Lung (tissue), 12 donors: ENCODE results near the gene MAPK6. TPM values are rescaled to one million over a fixed set of nuclear protein-coding genes. Genes with fewer than 3 reads are reported as not detected.

Source experiments
- ATAC-seq: fragments of 200-7000 bp; cut with Tn5 transposase; one replicate; pipeline ENCODE4 v1.9.1; 2020; ENCODE audit warnings: moderate number of reproducible peaks; ENCODE audit not compliant: insufficient read depth, low FRiP score
- DNase-seq, 3 donors: peaks; one replicate each; pipeline ENCODE4 v3.0.0-alpha.2; 2013 to 2017
- H3K27ac ChIP-seq, 2 donors: one replicate each; pipeline ENCODE4 v1.5.1; 2013; ENCODE audit warnings: mild to moderate bottlenecking in 2 of 2, moderate library complexity in 2 of 2, control low read depth in 1 of 2, inconsistent platforms in 1 of 2, low read depth in 1 of 2, low read length in 1 of 2
- H3K27me3 ChIP-seq, 3 donors: one replicate each; pipeline ENCODE4 v1.5.1; 2013; ENCODE audit warnings: low read length in 2 of 3; ENCODE audit not compliant: control insufficient read depth in 3 of 3, insufficient read depth in 3 of 3
- H3K36me3 ChIP-seq, 4 donors: one replicate each; pipeline ENCODE4 v1.5.1; 2013; ENCODE audit warnings: low read length in 4 of 4, mild to moderate bottlenecking in 1 of 4, moderate library complexity in 1 of 4; ENCODE audit not compliant: control insufficient read depth in 4 of 4, insufficient read depth in 4 of 4
- H3K4me1 ChIP-seq, 5 donors: one replicate each; pipeline ENCODE4 v1.5.1; 2013; ENCODE audit warnings: low read length in 5 of 5, mild to moderate bottlenecking in 2 of 5, moderate library complexity in 1 of 5; ENCODE audit not compliant: control insufficient read depth in 5 of 5, insufficient read depth in 5 of 5
- H3K4me3 ChIP-seq: one replicate; pipeline ENCODE4 v1.5.1; 2013; ENCODE audit warnings: mild to moderate bottlenecking, control low read depth, moderate library complexity
- H3K9ac ChIP-seq, 2 donors: one replicate each; pipeline ENCODE4 v1.5.1; 2013; ENCODE audit warnings: low read length in 2 of 2, control low read depth in 1 of 2; ENCODE audit not compliant: insufficient read depth in 1 of 2
- H3K9me3 ChIP-seq, 4 donors: one replicate each; pipeline ENCODE4 v1.5.1; 2013; ENCODE audit warnings: low read length in 3 of 4, mild to moderate bottlenecking in 1 of 4, moderate library complexity in 1 of 4; ENCODE audit not compliant: control insufficient read depth in 4 of 4, insufficient read depth in 3 of 4
- WGBS, 2 donors: extraction: QIAGEN DNeasy Blood & Tissue Kit; methylation state at CpG; one replicate each; pipeline ENCODE4 v1.1.7; 2013; 5-methylcytosine and 5-hydroxymethylcytosine counted together
- polyA plus RNA-seq, 2 donors: library from polyadenylated mRNA; stranded (reverse); fragments of 200-250 nt; gene quantifications; one replicate each; pipeline ENCODE4 v1.2.1, GENCODE V29; 2013
- total RNA-seq, 2 donors: library from RNA; depleted of rRNA in 1 of 2; stranded (reverse); fragments of >200 nt in 1 of 2; gene quantifications; one replicate each; pipeline ENCODE4 v1.2.1, GENCODE V29; 2014 to 2021
- TF ChIP-seq, protein P1 (sequence below): IDR thresholded peaks from 2 replicates; pipeline ENCODE4 v1.5.1; 2012; ENCODE audit warnings: mild to moderate bottlenecking; ENCODE audit errors: control extremely low read depth, extremely low read depth
- donor health status: control.
- donor health status: control.
- donor health status: Bipolar disorder and iron deficiency.
- donor health status: healthy.
- donor health status: DM: yes; HTN: yes; CAD: no.

The MAPK6 gene
- total and polyA plus RNA-seq, 4 donors = 5.4 to 39.8 (median 24.6) TPM

DNA sequence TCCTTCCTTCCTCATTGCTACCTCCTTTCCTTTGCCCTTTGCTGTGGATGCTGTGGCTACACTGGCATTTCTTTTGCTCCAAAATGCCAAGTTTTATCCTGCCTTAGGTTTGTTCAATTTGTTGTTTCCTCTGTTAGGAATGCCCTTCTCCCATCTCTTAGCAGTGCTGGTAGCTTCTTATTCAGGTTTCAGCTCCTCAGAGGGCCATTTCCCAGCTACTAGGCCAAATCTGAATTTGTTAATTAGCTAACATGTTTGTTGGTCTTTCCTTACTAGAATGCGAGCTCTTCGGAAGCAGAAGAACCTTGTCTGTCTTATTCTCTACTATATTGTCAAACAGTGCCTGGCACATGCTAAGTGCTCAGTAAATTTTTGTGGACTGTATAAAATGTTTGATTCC is 11.0 kb downstream of the MAPK6 start:
- Histone ChIP-seq H3K9me3 (peaks cover 0 to 6% (median under 1%) of the 10 kb centered on the region in 4 donors), H3K36me3 (peaks cover 2 to 5% (median 2%) of the 10 kb centered on the region in 4 donors), H3K4me1 (peaks cover 0 to 3% (median 0%) of the 10 kb centered on the region in 5 donors), H3K27ac (no peak overlapping the region), H3K27me3 (no peaks in the 10 kb centered on the region), H3K9ac (no peak overlapping the region), H3K4me3 (no peak overlapping the region)
- TF ChIP-seq, protein P1, sequence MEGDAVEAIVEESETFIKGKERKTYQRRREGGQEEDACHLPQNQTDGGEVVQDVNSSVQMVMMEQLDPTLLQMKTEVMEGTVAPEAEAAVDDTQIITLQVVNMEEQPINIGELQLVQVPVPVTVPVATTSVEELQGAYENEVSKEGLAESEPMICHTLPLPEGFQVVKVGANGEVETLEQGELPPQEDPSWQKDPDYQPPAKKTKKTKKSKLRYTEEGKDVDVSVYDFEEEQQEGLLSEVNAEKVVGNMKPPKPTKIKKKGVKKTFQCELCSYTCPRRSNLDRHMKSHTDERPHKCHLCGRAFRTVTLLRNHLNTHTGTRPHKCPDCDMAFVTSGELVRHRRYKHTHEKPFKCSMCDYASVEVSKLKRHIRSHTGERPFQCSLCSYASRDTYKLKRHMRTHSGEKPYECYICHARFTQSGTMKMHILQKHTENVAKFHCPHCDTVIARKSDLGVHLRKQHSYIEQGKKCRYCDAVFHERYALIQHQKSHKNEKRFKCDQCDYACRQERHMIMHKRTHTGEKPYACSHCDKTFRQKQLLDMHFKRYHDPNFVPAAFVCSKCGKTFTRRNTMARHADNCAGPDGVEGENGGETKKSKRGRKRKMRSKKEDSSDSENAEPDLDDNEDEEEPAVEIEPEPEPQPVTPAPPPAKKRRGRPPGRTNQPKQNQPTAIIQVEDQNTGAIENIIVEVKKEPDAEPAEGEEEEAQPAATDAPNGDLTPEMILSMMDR = no peak
- DNase-seq (no peak), ATAC-seq (no peak)
- WGBS, 2 donors = 91 to 95% methylated on average over 2 of the region's 2 CpGs

DNA sequence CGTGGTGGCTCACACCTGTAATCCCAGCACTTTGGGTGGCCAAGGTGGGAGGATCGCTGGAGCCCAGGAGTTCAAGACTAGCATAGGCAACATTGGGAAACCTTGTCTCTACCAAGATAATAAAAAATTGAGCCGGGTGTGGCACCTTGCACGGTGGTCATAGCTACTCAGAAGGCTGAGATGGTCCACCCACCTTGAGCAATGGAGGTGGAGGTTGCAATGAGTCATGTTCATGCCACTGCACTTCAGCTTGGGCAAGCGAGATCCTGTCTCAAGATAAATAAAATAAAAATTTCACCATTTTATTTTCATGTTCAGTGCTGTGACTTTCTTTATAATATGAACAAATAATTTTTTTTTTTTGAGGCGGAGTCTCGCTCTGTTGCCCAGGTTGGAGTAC is 12.5 kb downstream of the MAPK6 start:
- H3K27me3 ChIP-seq = no peaks in the 10 kb centered on the region
- H3K27ac ChIP-seq = no peak overlapping the region
- H3K36me3 ChIP-seq = peaks cover 2 to 5% (median 2%) of the 10 kb centered on the region in 4 donors
- peaks cover 0 to 6% (median 0%) of the 10 kb centered on the region in 5 donors for H3K4me1 ChIP-seq
- peaks cover 0 to 6% (median under 1%) of the 10 kb centered on the region in 4 donors for H3K9me3 ChIP-seq
- 86 to 95% methylated on average over 7 of the region's 7 CpGs for WGBS, 2 donors
- no peak overlapping the region for H3K4me3 ChIP-seq
- DNase-seq = no peak
- TF ChIP-seq, protein P1 = no peak
- H3K9ac ChIP-seq = no peak overlapping the region
- ATAC-seq = no peak

DNA sequence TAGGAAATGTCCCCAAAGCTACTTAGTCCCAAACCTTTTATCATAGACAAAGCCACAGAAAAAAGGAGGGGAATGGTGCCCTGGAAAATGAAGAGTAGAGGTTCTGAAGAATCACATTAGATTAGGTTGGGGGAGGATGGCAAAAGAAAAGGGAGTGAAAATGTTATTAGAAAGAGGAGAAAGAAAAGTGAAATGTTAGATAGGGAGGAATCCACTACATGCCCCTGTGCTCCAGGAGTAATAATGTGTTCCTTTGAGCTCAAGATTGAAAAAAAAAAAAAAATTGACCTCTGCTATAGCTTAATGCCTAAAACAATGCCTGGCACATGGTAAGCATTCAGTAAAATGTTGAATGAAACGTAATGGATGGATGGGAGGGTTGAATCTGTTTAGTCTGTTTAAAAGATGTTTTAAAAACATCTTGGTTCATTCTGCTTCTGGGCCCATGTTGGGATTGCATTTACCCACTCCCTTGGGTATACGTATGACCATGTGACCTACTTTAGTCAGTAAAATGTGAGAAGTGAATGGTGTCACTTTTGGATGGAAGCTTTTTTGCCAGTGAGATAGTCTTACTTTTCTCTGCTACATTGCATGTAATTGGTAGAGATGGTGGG is 19.0 kb downstream of the MAPK6 start:
- ATAC-seq (no peak), DNase-seq (no peak)
- Histone ChIP-seq H3K9me3 (peaks cover 0 to 5% (median under 1%) of the 10 kb centered on the region in 4 donors), H3K4me1 (peaks cover 2 to 46% (median 18%) of the 10 kb centered on the region in 5 donors), H3K36me3 (peaks cover 0 to 4% (median 1%) of the 10 kb centered on the region in 4 donors), H3K4me3 (no peak overlapping the region), H3K9ac (no peak overlapping the region), H3K27ac (no peak overlapping the region), H3K27me3 (no peaks in the 10 kb centered on the region)
- 75% methylated on average over 2 of the region's 2 CpGs for WGBS, 2 donors
- TF ChIP-seq, protein P1 = no peak
